SK-N-SH (cell line): ENCODE data around the gene FAM149A.

Experiments
- EZH2phosphoT487 ChIP-seq: fragments of 200-600 bp; sonication (generic); IDR thresholded peaks from 2 replicates; pipeline ENCODE4 v1.6.1; 2017; ENCODE audit warnings: low read depth, mixed run types, mild to moderate bottlenecking, antibody characterized with exemption, moderate library complexity, borderline replicate concordance
- POLR2AphosphoS5 ChIP-seq: IDR thresholded peaks from 2 replicates; pipeline ENCODE4 v1.6.1; 2012; ENCODE audit warnings: low read depth, low read length
- TF ChIP-seq, protein P1 (sequence below): fragments of 200-600 bp; sonication (generic); IDR thresholded peaks from 2 replicates; pipeline ENCODE4 v1.6.1; 2017; ENCODE audit warnings: antibody characterized with exemption, mild to moderate bottlenecking, moderate library complexity

- TF ChIP-seq, protein P1, sequence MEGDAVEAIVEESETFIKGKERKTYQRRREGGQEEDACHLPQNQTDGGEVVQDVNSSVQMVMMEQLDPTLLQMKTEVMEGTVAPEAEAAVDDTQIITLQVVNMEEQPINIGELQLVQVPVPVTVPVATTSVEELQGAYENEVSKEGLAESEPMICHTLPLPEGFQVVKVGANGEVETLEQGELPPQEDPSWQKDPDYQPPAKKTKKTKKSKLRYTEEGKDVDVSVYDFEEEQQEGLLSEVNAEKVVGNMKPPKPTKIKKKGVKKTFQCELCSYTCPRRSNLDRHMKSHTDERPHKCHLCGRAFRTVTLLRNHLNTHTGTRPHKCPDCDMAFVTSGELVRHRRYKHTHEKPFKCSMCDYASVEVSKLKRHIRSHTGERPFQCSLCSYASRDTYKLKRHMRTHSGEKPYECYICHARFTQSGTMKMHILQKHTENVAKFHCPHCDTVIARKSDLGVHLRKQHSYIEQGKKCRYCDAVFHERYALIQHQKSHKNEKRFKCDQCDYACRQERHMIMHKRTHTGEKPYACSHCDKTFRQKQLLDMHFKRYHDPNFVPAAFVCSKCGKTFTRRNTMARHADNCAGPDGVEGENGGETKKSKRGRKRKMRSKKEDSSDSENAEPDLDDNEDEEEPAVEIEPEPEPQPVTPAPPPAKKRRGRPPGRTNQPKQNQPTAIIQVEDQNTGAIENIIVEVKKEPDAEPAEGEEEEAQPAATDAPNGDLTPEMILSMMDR, result peak; percentile 28; the same call in 1 of the 2 replicates
- no peak for TF ChIP-seq EZH2phosphoT487
- no peak for TF ChIP-seq POLR2AphosphoS5
Measured at GRCh38 chr4:186067757-186068385, 36.6 kb upstream of the FAM149A start.
